HG02870 (cell line): ENCODE results near the gene SLC4A5.
"Not testable (repeated sequence)": the region's sequence is repeated elsewhere in the genome, so short reads cannot be mapped to it uniquely, and the experiment has no call there.

Experiments used
- ATAC-seq: cut with Tn5 transposase; IDR thresholded peaks from one replicate; pipeline ENCODE4 v1.9.1; 2021; ENCODE audit warnings: mild to moderate bottlenecking, moderate library complexity; ENCODE audit not compliant: unreplicated experiment

SLC4A5 gene

DNA sequence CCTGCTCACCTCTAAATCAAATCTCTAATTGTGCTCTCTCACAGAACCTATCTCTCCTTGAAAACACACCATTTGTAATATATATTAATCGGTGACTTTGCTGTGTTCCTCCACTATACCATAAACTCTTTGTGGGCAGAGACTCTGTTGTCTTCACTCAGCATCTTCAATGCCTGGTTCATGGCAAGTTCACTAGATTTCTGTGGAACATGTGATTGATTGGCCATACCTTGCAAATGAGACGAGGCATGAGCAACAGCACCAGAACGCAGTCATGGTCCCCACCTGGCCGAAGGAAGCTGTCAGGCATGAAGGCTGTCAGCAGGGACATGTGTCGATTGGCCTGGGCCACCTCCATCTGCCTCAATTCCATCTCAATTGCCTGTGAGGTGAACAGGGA, 25.3 kb upstream of the SLC4A5 start:
- ATAC-seq = no peak

DNA sequence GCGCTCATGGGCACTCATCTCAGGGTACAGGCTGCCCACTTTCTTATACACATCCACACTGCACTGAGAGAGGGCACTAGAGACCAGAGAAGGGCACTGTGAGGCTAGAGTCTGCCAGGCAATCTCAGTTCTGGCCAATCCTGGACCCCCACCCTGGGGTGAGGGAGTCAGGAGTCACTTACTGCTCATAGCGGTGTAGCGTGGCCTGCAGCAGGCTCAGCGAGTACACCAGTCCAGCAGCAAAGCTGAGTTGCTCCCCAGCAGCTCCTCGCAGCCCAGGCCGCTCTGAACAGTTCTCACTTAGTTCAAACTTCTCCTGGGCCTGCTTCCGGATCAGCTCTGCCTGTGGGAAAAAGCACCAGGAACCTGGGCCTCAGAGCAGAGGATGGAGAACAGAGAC, 24.6 kb upstream of the SLC4A5 start:
- no peak for ATAC-seq

DNA sequence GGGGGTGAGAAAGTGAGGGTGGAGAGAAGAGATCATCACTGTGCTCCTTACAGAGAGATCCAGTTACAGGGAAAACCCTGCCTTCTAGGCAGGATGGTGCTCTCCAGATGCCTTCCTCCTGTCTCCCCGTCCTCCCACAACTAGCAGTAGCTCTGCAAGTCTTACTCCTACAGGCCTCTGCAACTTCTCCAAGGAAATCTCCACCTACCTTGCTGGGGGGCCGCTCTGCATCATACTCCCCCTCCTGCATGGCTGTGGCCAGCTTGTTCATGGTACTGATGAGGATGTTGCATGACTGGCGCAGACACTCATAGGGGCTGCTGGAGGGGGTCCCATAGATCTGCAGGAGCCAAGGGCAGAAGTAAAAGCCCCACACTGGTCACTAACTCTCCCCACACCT, 22.8 kb upstream of the SLC4A5 start:
- no peak for ATAC-seq

DNA sequence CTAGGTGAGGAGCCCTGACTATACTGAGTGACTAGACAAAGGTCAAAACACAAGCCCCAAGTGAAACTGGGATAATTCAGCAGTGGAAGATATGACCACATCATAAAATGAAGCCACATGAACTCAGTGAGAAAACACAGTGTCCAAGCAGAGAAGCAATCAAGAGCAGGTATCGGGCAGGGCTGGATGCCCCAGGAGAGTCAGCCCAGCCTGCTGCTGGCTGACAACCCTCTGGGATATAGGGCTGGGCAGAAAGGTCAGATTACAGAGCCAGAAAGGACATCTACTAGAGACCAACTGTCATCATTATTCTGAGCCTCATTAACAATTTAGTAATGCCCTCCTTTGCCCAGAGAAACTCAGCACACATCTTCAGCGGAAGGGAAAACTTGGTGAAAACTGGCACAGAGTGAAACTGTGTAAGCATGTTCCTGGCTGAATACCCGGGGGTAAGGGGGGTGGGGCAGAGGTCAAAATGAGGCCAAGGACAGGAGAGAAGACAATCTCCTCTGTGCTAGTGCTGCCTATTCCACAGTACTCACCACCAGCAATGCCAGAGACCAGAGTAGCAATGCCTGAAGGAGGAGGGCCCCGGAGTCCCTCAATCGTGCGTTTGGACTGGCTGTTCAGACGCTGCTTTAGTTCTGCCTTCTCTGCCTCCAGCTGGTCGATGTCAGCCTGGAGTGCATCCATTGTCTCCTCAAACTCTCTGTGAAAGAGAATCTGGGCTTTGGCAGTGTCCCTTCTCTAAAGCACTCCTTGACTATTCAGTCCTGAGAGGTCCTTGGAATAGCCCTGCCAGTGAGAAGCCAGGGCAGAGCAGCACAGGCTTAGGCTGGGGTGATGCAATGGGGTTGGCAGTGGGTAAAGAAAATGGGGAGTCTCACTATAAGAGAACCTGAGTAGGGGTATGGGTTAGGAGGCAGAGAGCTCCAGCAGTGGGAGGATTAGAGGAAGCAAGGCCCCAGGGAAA, 21.6 kb upstream of the SLC4A5 start:
- no peak for ATAC-seq

DNA sequence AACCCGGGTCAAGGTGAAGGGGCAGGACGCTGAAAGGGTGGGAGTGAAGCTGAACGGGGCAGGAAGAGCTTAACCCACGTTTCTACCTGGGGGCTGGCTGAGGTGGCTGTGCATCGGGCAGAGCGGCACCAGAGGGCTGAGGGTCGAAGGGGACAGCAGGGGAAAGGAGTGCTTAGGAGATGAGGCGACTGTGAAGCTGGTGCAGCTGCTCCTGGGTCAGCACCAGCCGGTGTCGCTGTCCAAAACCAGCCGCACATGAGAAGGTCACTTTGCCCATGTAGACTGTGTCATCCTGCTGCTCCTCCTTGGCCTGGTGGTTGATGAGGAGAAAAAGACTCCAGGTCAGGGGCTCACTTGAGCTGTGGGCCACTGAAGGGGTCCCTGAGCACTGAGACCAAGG, 18.1 kb upstream of the SLC4A5 start:
- ATAC-seq = no peak

DNA sequence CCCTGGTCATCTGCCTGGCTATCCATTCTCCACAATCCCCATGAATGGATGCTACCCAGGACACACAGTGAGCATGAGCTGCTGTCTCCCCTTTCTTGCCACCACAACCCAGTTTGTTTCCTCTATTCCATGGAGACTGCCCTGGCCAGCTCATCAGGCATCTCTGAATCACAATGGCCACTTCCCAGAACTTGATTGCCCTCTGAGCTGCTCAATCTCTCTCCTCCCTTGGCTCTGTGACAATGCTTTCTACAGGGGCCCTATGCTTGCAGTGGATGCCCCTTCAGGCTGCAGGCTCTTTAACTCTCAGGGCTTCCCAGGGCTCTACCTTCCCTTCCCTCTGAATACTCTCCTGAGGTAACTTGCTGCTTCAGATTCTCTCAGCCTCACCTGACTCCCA, 14.4 kb upstream of the SLC4A5 start:
- ATAC-seq = no peak

DNA sequence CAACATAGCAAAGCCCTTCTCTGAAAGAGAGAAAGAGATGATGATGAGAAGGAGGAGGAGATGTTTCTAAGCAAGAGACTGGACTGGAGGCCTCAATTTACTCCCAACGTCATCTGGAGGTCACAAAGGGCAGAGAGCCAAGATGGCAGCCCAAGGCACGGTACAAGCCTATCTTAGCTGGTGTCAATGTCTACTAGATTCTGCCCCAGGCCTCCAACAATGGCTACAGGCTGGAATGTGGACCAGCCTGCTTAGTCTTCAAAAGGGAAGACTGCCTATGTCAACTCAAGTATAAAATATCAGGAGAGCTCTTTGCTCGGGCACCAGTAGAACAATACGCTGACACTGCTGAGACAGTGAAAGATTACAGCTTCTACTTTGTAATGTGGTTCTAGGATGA, 6.7 kb upstream of the SLC4A5 start:
- no peak for ATAC-seq

DNA sequence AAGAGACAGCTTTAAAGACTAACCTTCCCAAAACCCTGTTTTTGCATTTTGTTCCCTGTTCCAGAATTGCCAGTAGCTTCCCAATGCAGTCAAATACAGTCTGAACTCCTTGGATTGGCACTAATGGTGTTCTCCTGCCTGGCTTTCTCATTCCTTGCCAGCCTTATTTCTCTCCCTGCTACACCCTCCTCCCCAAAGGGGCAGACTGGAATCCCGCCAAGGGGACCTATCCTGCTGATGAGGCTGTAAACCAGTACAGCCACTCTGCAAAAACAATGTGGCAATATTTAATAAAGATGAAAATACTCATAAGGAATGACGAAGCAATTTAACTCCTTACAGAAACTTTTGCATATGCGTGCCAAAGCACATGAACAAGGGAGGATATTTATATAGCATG, 4.5 kb upstream of the SLC4A5 start:
- no peak for ATAC-seq

DNA sequence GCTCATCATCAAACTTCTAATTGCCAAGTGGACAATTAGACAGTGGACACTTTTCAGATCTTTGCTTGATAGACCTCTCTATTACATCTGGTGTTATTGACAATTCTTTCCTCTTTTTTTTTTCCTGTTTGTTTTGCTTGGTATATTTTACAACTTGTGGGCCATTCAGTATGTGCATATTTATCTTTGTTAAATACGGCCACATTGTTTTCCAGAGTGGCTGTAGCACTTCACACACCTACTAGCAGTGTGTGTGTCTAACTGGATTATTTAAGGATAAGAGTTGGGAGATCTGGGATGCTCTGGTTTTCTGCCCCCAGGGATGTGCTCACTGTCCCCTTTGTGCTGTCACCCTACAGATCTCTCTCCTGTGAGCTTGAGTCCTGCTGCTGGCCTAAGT, 4.1 kb upstream of the SLC4A5 start:
- no peak for ATAC-seq

DNA sequence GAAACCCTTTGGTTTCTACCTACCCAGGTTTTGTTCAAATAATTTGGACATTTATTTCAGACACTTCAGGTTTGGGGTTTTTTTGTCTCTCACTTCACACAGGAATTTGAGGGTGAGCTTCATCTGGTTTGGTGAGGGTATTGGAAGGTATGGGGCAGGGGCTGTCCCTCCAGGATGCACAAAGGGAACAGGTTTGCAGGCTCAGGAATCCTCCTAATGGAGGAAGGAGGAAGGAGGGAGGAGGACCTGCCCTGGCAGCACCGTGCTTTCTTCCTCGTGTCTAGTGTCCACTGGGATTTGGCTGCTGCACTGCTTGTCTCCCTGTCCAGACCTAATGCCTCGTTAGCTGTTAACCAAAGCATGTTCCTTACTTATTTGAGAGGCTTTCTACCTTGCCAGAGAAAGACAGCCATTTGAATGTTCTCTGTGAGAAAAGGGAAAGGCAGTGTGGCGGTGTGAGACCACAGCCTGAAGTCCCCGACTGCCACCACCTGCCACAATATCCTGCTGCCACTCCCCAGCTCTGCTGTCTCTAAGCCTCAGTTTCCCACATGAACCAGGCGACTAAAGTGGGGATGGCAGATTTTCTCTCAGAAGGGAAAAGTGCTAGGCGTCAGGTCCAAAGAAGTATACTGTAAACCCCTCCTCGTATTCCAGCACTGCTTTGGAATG, 2.2 kb upstream of the SLC4A5 start:
- no peak for ATAC-seq

DNA sequence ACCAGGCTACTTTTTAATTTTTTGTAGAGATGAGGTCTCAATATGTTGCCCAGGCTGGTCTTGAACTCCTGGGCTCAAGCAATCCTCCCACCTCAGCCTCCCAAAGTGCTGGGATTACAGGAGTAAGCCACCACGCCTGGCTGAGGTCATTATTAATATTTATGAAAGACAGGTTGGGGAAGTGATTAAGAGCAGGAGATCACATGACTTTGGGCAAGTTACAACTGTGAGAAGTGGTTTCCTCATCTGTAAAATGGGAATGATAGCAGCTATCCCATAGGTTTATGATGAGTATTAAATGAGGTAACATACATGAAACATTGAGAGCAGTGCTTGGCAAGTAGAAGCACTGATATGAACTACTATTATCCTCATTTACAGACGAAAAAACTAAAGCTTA, 7.0 kb downstream of the SLC4A5 start:
- ATAC-seq = not testable (repeated sequence)

DNA sequence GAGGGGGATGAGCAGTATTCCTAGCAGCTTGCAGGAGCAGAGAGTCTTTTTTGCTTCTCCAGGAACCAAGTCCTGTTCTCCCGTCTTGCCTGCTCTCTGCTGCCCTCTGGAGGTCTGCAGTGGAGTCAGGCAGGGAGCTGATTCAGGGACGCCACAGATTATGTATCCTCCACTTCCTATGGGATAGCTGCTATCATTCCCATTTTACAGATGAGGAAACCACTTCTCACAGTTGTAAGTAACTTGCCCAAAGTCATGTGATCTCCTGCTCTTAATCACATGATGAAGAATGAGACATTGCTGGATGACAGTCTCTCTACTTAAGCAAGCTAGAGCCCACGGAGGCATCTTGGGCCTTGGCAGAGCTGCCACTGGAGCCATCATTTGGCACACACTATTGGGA, 8.3 kb downstream of the SLC4A5 start:
- no peak for ATAC-seq

DNA sequence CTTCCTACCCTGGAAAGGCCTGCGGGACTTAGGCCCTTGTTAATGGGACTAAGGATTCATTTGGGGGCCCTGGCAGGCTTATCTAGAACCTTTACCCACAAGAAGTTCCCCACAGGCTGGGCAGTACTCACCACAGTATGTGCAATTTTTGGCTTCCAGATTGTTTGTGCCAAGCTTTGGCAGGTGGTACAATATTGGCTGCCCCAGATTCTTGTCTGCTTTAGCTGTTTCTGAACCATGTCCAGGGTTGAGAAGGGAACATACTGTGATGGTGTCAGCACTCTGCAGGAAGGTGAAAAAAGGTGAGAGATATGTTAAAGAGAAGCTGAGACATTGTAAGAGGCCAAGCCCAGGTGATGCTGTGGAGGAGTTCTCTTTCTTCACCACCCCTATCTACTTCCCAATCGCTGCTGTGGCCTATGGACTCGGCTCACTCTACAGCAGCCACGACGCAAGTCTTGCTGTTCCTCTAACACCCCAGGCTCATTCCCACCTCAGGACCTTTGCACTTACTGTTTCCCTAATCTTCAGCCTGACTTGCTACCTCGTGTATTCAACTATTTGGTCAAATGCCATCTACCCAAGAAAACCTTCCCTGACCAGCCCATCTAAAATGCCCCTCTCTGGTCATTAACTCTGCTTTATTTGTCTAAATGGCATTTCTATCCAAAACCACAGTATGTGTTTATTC, 9.2 kb downstream of the SLC4A5 start:
- no peak for ATAC-seq

DNA sequence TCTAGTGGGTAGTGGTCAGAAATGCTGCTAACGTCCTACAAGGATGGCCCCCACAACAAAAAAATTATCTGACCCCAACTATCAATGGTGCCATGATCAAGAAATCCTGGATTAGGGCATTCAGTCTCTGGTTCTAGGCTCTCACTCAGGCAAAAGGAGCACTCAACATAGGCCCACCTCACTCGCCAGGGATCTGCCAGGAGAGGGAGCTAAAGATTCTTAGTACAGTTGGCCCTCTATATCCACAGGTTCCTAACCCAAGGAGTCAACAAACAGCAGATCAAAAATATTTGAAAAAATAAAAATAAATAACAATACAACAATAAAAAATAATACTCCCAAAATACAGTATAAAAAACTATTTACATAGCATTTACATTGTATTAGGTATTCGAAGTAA, 10.0 kb downstream of the SLC4A5 start:
- no peak for ATAC-seq

DNA sequence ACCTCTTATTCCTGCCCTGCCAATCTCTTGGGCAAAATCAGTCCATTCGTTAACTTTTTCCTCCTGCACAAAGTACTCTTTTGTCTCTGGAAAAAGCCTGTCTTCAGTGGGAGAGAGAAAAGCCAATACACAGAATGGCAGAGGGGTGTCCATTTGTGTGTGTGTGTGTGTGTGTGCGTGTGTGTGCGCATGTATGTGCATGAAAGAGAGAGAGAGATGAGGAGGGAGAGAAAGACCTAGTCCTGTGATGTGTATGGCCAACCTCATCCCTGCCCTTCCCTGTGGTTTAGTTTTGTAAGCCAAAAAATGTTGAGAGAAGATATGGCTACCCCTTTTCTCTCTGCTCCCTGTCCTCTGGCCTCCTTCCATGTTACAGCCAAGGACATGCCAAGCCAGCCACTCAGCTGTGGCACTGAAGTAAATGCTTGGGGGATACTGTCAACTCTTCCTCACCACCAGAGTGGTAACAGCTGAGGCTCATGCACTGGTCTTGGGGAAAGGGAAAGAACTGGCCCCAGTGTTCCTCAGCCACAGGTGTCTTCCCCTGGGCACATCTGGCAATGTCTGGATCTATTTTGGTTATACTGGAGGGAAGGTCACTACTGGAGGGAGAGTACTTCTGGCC, 10.6 kb downstream of the SLC4A5 start:
- no peak for ATAC-seq

DNA sequence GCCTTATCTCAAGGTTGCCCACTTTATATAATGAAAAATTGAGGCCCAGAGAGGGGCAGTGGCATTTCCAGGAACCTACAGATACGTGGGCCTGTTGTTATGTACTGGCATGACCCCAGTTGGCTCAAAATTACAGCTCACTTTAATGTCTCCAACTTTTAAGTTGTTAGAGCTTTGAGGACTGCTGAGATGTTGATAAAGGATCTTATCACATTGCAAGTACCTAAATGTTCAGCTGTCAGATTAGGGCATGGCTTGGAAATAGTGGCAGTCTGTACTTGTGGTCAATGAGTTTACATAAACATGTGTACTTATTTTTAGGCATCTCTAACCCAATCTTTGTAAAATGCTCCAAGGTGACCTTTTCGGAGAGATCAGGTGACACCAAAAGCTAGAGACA, 14.6 kb downstream of the SLC4A5 start:
- no peak for ATAC-seq

DNA sequence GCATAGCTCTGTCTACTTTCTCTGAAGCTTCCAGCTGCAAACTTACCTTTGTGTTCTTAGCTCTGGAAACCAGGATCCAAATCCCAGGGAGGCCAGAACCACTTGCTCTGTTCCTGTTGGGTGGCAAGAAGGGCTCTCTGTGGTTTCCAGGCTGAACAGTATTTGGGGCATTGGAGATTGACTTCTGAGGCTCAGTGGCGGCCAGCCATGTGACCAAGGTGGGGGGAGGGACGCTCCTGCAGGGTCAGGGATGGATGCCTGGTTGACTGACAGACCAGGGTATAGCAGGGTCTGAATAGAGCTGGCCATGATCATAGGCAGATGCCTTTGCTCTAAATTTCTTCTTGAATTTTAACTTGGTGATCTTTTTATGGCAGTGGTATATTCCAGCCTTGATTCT, 15.1 kb downstream of the SLC4A5 start:
- ATAC-seq = no peak

DNA sequence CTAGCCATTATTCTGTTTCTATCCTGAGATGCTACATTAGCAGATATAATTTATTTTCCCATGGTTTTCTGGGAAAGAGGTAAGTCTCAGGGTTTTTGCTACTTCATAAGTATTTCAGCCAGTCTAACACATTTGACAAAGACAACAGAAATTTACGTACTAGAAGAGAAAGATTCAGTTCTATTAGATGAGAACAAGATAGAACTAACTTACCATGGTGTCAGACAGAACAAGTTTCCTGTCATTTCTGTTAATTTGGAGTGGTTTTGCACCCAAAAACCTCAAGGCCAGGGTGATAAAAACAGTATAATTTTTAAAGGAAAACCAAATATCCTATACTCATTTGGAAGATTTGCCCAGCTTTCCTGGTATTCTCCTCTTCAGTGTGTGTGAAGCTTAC, 15.6 kb downstream of the SLC4A5 start:
- no peak for ATAC-seq

DNA sequence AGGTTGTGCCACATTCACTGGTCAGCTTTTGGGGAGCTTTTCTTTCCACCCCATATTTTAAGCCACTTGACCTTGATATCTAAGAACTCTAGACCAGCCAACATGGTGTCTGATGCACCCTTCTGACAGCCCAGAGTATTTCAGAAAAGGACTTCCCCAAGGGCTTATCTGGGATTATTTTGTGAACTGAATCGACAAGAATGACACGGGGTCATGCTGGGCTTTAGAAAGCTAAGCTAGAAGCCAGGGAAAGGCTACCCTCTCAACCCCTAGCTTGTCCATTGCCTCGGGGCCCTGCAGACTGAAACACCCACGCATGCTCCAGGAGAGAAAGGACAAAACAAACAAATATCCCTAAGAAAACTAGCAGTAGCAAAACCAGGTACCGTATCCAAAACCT, 16.0 kb downstream of the SLC4A5 start:
- ATAC-seq = no peak

DNA sequence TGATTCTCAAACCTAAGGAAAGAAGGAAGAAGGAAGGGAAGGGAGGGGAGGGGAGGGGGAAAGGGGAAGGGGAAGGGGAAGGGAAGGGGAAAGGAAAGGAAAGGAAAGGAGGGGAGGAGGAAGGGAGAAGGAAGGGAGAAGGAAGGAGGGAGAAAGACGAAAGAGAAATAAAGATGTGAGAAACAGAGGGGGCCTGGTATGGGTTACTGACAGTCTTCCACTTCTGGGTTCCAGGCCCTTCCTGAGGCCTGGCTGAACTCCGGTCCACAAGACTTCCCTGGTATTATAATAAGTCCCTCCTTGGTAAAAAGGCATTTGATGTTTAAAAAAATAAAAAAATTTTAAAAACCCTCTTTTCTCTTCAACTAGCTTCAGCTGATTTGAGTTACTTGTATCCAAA, 17.4 kb downstream of the SLC4A5 start:
- ATAC-seq = no peak

DNA sequence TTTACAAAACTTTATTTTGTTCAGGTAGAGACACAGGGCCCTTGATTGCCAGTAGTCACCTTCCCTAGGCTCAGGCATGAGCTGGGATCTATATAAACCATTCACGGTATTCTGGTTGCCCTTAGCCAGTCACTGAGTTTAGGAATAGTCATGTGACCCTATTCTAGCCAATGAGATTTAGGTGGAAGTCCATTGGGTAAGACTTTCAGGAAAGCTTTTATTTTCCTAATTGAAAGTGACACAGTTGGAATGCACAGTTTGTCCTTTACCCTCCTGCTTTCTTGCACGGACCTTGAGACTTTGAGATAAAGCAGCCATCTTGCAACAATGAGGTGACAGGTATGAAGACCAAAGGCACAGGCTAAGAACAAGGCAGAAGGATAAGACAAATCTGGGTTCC, 21.5 kb downstream of the SLC4A5 start:
- no peak for ATAC-seq
